ENCODE data around the gene CHSY1. TPM values are rescaled to one million over a fixed set of nuclear protein-coding genes. Genes with fewer than 3 reads are reported as not detected.

Gene CHSY1
- total RNA-seq, 4 donors from 2014 or later = 13.3 to 31.6 (median 19.6) TPM

GRCh38 chr15:101225658-101226057, 26.2 kb downstream of the CHSY1 start:
- H3K9me3 ChIP-seq = peaks cover 0 to 9% (median 0%) of the 10 kb centered on the region in 4 donors
- TF ChIP-seq POLR2A (IDR thresholded peaks at IDR 0.05; ENCODE audit: low read depth) (no peak), CTCF (IDR thresholded peaks at IDR 0.05) (no peak), POLR2AphosphoS5 (IDR thresholded peaks at IDR 0.05) (no peak), EP300 (IDR thresholded peaks at IDR 0.05) (no peak)
- DNase-seq (ENCODE audit: extremely low spot score) = no peak
- H3K4me3 ChIP-seq = no peak overlapping the region
- peaks cover 0 to 4% (median 0%) of the 10 kb centered on the region in 4 donors for H3K36me3 ChIP-seq
- H3K27ac ChIP-seq (replicated peaks in 1 of 4) = no peak overlapping the region
- peaks cover 9 to 41% (median 31%) of the 10 kb centered on the region in 4 donors for H3K4me1 ChIP-seq
- intact Hi-C loops (cut with DNase I) = no loop called here
- no peaks in the 10 kb centered on the region for H3K27me3 ChIP-seq
- 85% methylated on average over 5 of the region's 5 CpGs for WGBS

GRCh38 chr15:101221902-101222301, 29.9 kb downstream of the CHSY1 start:
- H3K36me3 ChIP-seq = peaks cover 0 to 4% (median 0%) of the 10 kb centered on the region in 4 donors
- no peak overlapping the region for H3K4me3 ChIP-seq
- no peak for DNase-seq (ENCODE audit: extremely low spot score)
- WGBS = 26% methylated on average over 4 of the region's 4 CpGs
- H3K27me3 ChIP-seq = no peaks in the 10 kb centered on the region
- H3K4me1 ChIP-seq = peaks cover 9 to 51% (median 38%) of the 10 kb centered on the region in 4 donors
- no peaks in the 10 kb centered on the region for H3K9me3 ChIP-seq
- intact Hi-C loops (cut with DNase I) = no loop called here
- no peak overlapping the region for H3K27ac ChIP-seq (replicated peaks in 1 of 4)
- TF ChIP-seq POLR2A (IDR thresholded peaks at IDR 0.05; ENCODE audit: low read depth) (no peak), CTCF (IDR thresholded peaks at IDR 0.05) (no peak), POLR2AphosphoS5 (IDR thresholded peaks at IDR 0.05) (no peak), EP300 (IDR thresholded peaks at IDR 0.05) (no peak)

- Histone ChIP-seq H3K4me3 (no peak overlapping the region), H3K36me3 (no peaks in the 10 kb centered on the region), H3K4me1 (peaks cover 9 to 59% (median 48%) of the 10 kb centered on the region in 4 donors), H3K27me3 (no peaks in the 10 kb centered on the region), H3K27ac (replicated peaks in 1 of 4) (no peak overlapping the region), H3K9me3 (no peaks in the 10 kb centered on the region)
- no peak for DNase-seq (ENCODE audit: extremely low spot score)
- 72% methylated on average over 2 of the region's 2 CpGs for WGBS
- intact Hi-C loops (cut with DNase I) = no loop called here
- no peak for TF ChIP-seq POLR2AphosphoS5 (IDR thresholded peaks at IDR 0.05)
- no peak for TF ChIP-seq EP300 (IDR thresholded peaks at IDR 0.05)
- no peak for TF ChIP-seq CTCF (IDR thresholded peaks at IDR 0.05)
- TF ChIP-seq POLR2A (IDR thresholded peaks at IDR 0.05; ENCODE audit: low read depth) = no peak
These were observed 31.8 kb downstream of the CHSY1 start for GRCh38 chr15:101220060-101220459.

GRCh38 chr15:101219441-101219840, 32.4 kb downstream of the CHSY1 start:
- H3K36me3 ChIP-seq = no peaks in the 10 kb centered on the region
- no peaks in the 10 kb centered on the region for H3K27me3 ChIP-seq
- H3K4me1 ChIP-seq = peaks cover 9 to 53% (median 45%) of the 10 kb centered on the region in 4 donors
- H3K27ac ChIP-seq (replicated peaks in 1 of 4) = no peak overlapping the region
- H3K9me3 ChIP-seq = no peaks in the 10 kb centered on the region
- TF ChIP-seq EP300 (IDR thresholded peaks at IDR 0.05) = no peak
- no peak for TF ChIP-seq CTCF (IDR thresholded peaks at IDR 0.05)
- no peak for TF ChIP-seq POLR2AphosphoS5 (IDR thresholded peaks at IDR 0.05)
- no peak for TF ChIP-seq POLR2A (IDR thresholded peaks at IDR 0.05; ENCODE audit: low read depth)
- 84% methylated on average over 6 of the region's 6 CpGs for WGBS
- intact Hi-C loops (cut with DNase I) = no loop called here
- no peak for DNase-seq (ENCODE audit: extremely low spot score)
- no peak overlapping the region for H3K4me3 ChIP-seq

- Histone ChIP-seq H3K27ac (replicated peaks in 1 of 4) (no peak overlapping the region), H3K4me1 (peaks cover 9 to 54% (median 50%) of the 10 kb centered on the region in 4 donors), H3K9me3 (no peaks in the 10 kb centered on the region), H3K36me3 (no peaks in the 10 kb centered on the region), H3K27me3 (no peaks in the 10 kb centered on the region), H3K4me3 (no peak overlapping the region)
- 94% methylated on average over 6 of the region's 6 CpGs for WGBS
- intact Hi-C loops (cut with DNase I) = no loop called here
- DNase-seq (ENCODE audit: extremely low spot score) = no peak
- TF ChIP-seq POLR2A (IDR thresholded peaks at IDR 0.05; ENCODE audit: low read depth) (no peak), EP300 (IDR thresholded peaks at IDR 0.05) (no peak), CTCF (IDR thresholded peaks at IDR 0.05) (no peak), POLR2AphosphoS5 (IDR thresholded peaks at IDR 0.05) (no peak)
These were observed 34.4 kb downstream of the CHSY1 start for GRCh38 chr15:101217446-101217845.
